AG09309 (cell line): ENCODE results near the gene UTY.

Experiments used
- DNase-seq: peaks from one replicate; pipeline ENCODE4 v3.0.0-alpha.2; 2010; ENCODE audit warnings: low read depth
- H3K4me3 ChIP-seq: 2 replicates; pipeline ENCODE4 v1.5.1; 2011; ENCODE audit warnings: mild to moderate bottlenecking, low read depth, low read length, moderate library complexity; ENCODE audit not compliant: control insufficient read depth
- CTCF ChIP-seq: IDR thresholded peaks from 2 replicates; pipeline ENCODE4 v1.5.1; 2011; ENCODE audit warnings: mild to moderate bottlenecking, low read depth, low read length, inconsistent platforms; ENCODE audit not compliant: insufficient read depth, control insufficient read depth; ENCODE audit errors: missing control alignments

Gene UTY

GRCh38 chrY:13479828-13480227, at the start of gene UTY:
UTY (minus strand) TSS chrY:13480033; CDS start chrY:13479665, 368 bp downstream.
- no peak for DNase-seq
- H3K4me3 ChIP-seq = no peak within 1 kb of the TSS
- TF ChIP-seq CTCF = no peak

DNA sequence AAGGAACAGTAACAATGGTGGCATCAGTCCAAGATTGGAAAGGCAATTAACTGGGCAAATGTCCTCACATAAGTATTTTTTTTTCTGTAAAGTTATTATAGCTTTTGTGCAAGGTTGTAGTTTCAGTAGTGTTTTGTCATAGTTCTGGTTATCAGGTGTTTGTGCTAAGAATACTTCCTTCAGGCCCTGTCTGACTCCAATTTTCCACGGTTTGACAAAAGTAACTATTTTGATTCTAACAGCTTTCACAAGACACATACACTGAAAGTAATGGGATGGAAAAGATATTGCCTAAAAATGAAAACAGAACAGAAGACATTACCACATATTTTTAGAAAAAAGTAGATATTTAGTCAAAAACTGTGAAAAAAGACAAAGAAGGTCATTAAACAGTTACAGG, 40.6 kb upstream of the UTY start:
- no peak for TF ChIP-seq CTCF
- H3K4me3 ChIP-seq = no peak overlapping the region
- DNase-seq = no peak

DNA sequence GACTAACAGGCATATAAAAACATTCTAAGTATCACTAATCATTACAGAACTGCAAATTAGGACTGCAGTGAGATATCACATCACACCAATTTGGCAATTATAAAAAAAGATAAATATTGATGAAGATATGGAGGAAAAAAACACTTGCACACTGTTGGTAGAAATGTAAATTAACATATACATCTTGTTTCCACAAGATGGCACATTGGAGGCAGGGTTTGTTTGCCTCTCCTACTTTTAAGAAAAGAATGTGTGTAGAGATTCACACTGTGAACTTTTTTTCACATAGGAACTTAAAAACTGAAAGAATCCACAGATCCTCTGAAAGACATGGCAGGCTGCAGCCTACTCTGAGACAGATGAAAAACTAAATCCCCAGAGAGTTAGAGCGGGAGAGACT, 21.4 kb upstream of the UTY start:
- no peak for DNase-seq
- H3K4me3 ChIP-seq = no peak overlapping the region
- TF ChIP-seq CTCF = no peak

GRCh38 chrY:13493737-13494136, 13.9 kb upstream of the UTY start:
- no peak for DNase-seq
- no peak overlapping the region for H3K4me3 ChIP-seq
- TF ChIP-seq CTCF = no peak

DNA sequence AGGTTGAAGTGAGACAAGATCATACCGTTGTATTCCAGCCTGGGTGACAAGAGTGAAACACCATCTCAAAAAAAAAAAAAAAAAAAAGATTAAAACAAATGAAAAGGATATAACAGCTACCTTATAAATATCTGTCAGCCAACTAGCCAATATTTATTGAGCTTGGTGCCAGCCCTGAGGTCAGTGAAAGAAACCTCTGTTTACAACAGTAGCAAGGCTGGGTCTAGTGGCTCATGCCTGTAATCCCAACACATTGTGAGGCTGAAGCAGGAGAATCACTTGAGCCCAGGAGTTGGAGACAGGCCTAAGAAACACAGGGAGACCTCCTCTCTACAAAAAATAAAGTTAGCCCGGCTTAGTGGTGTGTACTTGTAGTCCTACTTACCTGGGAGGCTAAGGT, 12.6 kb upstream of the UTY start:
- H3K4me3 ChIP-seq = no peak overlapping the region
- no peak for TF ChIP-seq CTCF
- no peak for DNase-seq

- H3K4me3 ChIP-seq = no peak overlapping the region
- no peak for TF ChIP-seq CTCF
- DNase-seq = no peak
Measured at GRCh38 chrY:13488738-13489137, 8.9 kb upstream of the UTY start.

DNA sequence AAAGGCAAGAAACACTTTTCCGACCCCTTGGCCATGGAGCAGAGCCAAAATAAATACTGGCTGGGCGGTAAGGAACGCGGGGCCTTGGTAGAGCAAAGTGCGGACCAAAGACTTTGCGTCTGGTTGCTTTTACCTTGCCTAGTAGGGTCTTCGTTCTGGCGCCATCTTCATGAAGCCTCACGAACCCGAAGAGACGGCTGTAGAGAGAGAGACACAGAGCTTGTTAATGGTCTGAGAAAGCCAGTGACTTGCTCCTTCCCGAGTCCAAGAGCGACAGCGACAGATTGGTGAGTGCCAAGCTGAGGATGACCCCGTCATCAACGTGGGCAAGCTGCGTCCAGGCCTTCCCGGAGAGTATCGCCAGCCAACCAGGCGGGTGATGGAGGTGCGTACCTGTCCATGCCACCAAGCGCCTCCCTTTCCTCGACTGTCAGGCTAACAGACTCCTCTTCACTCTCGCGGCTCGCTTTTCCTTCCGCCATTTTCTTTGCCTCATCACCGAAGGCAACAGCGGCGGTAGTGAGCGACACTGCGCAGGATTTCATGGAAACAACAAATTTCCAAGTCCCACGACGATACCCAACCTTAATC, 617 bp downstream of the UTY start:
- H3K4me3 ChIP-seq = no peak overlapping the region
- no peak for TF ChIP-seq CTCF
- DNase-seq = no peak
